Activated CD4-positive, CD25-positive, alpha-beta regulatory T cell treated with anti-CD3 and anti-CD28 coated beads, Interleukin-2, amount 50 U/mL, for 24 hours (primary cell): ENCODE results near the gene DYTN.

Experiments
- ATAC-seq, 2 donors: fragments of 150-1000 bp; cut with Tn5 transposase; one replicate each; pipeline ENCODE4 v1.10.0; 2021; ENCODE audit warnings: mild to moderate bottlenecking in 1 of 2, moderate library complexity in 1 of 2

The DYTN gene

DNA sequence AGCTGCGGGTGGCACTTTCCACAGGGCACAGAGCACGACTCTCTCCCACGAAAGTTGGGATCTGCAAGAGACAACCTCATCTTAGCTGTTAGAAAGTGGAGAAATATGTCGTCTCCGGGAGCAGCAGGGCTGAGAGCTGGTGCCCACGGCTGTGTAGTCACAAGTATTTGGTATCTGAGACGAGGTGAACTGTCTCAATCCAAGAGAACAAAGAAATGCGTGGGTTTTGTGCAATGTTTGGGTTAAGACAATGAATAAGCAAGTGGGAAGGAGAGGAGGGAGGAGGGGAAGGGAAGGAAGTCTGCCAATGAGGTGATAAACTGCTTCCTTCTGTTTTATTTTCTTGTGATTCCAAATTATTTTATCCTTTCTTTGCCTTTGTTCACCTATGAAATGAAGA, 18.0 kb downstream of the DYTN start:
- ATAC-seq: no peak

DNA sequence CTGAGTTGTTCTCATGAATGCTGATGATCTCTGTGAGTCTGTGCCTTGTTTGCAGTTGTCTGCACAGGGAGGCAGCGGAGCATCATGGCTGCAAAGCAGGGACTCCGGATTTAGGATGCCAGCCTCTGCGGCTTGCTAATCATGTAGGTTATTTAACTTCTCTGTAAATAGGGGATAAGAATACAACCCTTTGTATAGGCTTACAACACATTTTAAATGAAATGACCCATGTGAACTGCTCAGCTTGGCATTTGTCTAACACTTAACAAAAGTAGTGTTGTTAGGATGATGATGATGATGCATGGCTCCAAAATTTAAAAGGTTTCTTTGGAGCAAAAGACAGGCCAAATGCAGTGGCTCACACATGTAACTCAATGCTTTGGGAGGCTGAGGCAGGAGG, 19.4 kb downstream of the DYTN start:
- no peak for ATAC-seq

- no peak for ATAC-seq
Measured at GRCh38 chr2:206696910-206697309, 21.3 kb downstream of the DYTN start.

GRCh38 chr2:206693399-206694137, 24.6 kb downstream of the DYTN start:
- ATAC-seq: peak; percentile 55 to 68

GRCh38 chr2:206692971-206693370, 25.2 kb downstream of the DYTN start:
- no peak for ATAC-seq

GRCh38 chr2:206688990-206689389, 29.2 kb downstream of the DYTN start:
- ATAC-seq: no peak

GRCh38 chr2:206688453-206688852, 29.7 kb downstream of the DYTN start:
- ATAC-seq: no peak

DNA sequence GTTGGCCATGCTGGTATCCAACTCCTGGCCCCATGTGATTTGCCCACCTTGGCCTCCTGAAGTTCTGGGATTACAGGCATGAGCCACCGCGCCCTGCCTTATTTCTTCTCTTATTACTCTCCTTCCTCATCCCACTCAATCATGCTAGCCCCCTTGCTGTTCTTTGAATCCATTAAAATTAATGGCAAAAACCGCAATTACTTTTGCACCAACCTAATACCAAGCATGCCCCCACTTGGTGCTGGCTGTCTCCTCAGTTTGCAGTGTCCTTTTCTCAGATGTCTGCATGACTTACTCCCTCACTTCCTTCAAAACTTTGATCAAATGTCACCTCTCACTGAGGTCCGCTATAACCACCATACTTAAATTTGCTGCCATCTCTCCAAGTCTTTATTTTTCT, 34.6 kb downstream of the DYTN start:
- no peak for ATAC-seq

GRCh38 chr2:206670531-206671319, 47.5 kb downstream of the DYTN start:
- ATAC-seq: no peak

- ATAC-seq: no peak
Measured at GRCh38 chr2:206665251-206665650, 52.9 kb downstream of the DYTN start.

DNA sequence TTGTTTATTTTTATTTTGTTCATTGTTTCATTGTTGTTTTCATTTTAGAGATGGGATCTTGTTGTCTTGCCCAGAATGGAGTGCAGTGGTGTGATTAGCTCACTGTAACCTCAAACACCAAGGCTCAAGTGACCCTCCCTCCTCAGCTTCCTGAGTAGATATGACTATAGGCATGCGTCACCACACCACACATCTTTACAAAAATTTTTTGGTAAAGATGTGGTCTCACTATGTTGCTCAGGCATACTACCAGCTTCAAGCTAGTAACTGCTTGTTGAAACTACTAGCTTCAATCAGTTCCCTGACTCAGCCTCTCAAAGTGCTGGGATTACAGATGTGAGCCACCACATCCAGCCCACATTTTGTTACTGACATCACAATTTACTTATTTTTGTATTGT, 61.1 kb downstream of the DYTN start:
- no peak for ATAC-seq

DNA sequence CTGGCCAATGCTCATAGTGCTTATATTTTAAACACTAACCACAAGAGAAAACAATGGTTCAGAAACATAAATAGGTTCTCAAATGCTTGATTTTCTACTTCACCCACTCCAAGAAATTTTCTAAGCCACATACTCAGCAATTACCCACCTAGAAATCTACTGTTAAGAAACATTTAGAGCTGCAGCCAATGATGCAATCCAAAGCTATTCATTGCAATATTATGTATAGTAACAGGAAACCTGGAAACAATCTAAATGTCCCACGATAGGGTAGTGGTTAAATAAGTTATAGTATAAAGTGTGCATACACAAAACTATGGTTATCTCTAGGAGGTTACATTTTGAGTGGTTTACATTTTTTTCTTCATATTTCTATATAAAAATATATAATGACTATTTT, 70.2 kb downstream of the DYTN start:
- ATAC-seq: no peak

DNA sequence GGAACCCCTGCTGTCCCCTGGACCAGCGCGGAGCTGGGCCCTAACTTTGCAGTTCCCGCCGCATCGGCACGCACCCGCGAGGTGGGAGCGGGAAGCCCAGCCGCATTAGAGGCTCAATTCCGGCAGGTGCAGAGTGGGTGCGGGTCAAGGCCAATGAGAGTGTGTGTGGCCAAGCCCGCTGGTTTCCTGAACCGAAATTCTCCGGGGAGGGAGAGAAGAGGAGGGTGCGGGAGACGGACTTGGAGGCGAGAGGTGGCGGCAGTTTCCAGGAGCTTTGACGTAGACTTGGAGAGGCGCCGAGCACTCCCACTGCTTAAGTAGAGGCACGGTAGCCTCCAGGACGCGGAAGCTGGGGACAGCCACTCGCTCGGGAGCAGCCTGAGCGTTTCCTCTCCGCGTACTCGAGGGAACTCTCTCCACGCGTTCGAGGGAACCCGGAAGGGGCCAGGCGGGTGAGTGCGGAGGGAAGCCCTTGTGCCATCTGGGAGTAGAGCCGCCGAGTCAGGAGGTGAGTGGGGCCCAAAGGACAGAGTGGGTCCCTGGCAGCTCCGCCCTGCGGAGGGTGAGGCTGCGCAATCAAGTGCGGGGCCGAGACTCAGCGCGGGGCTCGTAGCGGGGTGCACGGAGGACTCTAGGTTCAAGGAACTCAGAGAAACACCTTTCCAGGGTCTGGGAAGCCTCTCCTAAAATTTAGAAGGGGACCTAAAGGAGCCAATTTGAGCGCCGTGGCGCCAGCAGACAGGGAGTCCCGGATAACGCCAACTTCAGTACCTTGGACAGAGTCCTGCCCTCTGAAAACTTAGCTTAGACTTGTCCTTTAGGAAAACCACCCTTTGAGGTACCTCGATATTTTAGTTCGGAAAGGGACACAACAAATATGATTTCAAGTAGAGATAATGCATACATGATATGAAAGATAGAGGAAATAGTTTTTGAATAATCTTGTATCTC, 75.8 kb downstream of the DYTN start, which contains the start of gene FAM237A:
TSS of gene FAM237A (plus strand) at position 413 of the 951 bp plus-strand sequence. CDS start 1,750 bp downstream, outside the sequence.
- ATAC-seq: no peak

GRCh38 chr2:206641226-206641625, 77.0 kb downstream of the DYTN start:
- ATAC-seq: no peak

DNA sequence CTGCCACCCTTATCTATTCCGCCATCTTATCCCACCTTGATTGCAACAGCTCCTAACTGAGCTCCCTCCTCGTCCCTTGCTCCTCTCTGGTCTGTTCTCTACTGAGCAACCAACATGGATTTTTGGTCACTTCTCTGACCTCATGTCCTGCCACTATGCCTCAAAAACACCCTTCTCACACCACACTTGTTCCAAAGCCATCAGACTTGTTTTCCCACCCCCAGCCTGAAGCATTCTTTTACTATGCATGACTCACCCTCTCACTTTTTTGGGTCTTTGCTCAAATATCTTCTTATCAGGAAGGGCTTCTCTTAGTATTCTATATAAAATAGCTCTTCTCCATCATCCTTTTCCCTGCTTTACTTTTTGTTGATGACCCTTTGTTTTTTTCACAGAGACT, 78.6 kb downstream of the DYTN start:
- ATAC-seq: no peak

GRCh38 chr2:206635015-206635414, 83.2 kb downstream of the DYTN start:
- no peak for ATAC-seq

DNA sequence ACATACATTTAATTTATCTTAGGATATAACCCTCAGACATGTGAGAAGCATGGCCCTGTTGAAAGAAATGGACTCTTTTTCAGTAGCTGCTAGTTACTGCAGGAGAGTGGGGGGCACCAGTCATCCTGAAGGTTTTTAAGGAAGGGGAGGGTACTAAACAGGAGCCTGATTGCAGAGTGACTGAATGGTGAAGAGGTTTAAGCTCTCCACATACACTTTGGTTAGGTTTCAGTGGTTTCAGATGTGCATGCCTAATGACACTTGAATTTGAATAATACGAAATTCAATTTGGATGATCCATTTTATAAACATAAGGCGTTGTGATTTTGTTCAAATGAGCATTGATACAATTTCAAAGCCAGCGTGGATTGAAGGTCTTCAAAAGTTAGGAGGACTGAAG, 86.9 kb downstream of the DYTN start:
- ATAC-seq: no peak

GRCh38 chr2:206627632-206628031, 90.6 kb downstream of the DYTN start:
- no peak for ATAC-seq

DNA sequence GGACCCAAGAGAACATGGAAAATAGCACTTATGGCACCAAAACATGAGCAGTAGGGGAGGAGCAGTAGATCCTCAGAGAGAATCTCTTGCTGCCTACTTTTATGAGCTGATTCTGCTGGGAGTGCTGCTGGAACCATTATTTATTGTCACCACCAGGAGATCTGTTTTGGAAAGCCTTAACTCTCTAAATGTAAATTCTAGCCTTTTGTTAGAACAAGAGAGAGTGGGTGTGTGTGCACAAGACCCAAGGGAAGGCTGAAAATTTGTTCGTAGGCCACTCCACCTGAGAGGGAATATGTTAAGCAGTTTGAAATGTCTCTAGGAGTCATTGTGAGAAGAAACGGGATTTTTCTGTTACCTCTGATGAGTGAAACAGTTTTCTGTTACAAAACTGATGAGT, 92.1 kb downstream of the DYTN start:
- ATAC-seq: no peak

DNA sequence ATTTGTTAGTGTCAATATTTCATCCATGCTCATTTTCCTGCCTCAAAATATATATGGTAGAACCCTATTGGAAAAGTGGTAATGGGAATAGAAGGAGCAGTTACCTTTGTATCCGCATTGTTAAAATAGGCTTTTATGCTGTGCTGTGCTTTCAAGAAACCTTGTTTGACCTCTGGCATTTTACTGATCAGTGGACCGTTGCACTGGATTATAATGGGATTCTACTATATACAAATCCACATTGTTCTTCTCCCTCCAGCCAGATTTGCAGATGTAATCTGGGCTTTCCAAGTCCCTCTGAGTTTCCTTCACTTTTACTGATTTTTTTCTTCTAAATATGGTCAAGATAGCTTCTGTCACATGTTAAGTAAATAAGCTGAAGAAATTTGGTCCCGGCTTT, 99.2 kb downstream of the DYTN start:
- ATAC-seq: no peak

GRCh38 chr2:206616151-206616550, 102.0 kb downstream of the DYTN start:
- ATAC-seq: no peak

DNA sequence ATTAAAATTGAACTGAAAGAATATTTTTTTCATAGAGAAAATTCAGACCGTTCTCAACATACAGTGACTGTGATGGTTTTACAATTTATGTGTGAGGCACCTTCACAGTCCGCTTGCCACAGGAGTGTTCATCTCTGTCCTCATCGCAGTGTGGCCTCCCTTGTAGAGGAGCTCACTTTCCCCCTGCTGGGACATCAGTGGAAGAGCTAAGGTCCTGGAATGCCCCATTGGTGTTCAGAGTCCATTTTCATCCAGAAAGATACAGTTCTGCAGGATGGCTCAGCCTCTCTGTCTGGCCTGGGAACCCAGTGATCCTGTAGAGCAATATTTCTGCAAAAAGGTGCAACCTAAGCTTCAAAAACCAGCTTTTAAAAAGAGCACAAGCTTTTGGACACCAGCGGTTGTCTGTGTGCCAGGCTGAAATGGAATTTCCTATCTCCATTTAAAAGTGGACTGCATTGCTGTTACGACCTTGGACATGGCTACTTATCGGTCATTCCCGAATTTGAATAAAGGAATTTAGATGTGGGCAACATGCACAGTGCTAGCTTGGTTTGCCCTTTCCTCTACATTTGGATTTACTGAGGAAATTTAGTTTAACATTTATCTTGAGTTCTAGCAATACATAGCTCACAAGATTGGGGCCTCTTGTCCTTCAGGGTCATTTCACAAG, 102.6 kb downstream of the DYTN start:
- no peak for ATAC-seq
